HEK293T (cell line): ENCODE data around the gene ZNRD2.

ENCODE experiments used
- FOXA1 ChIP-seq: fragments of 450-650 bp; IDR thresholded peaks from 2 replicates; pipeline ENCODE4 v1.6.1; 2016; ENCODE audit warnings: mild to moderate bottlenecking
- FOXM1 ChIP-seq: fragments of 450-650 bp; IDR thresholded peaks from 2 replicates; pipeline ENCODE4 v1.6.1; 2017; ENCODE audit warnings: mild to moderate bottlenecking, borderline replicate concordance
- SUZ12 ChIP-seq: fragments of 450-650 bp; IDR thresholded peaks from 2 replicates; pipeline ENCODE4 v1.6.1; 2016; ENCODE audit warnings: mild to moderate bottlenecking
- TARDBP ChIP-seq: fragments of 450-650 bp; IDR thresholded peaks from 2 replicates; pipeline ENCODE4 v1.6.1; 2016

- TF ChIP-seq FOXM1 (no peak), FOXA1 (no peak), TARDBP (no peak), SUZ12 (no peak)
These were observed 14.5 kb downstream of the ZNRD2 start for GRCh38 chr11:65584723-65585171.
